ENCODE measurements around the gene RPL37A. TPM values are rescaled to one million over a fixed set of nuclear protein-coding genes. Genes with fewer than 3 reads are reported as not detected.

RPL37A gene
- total and polyA plus RNA-seq, 2 donors, result 2,774 to 5,486 TPM

DNA sequence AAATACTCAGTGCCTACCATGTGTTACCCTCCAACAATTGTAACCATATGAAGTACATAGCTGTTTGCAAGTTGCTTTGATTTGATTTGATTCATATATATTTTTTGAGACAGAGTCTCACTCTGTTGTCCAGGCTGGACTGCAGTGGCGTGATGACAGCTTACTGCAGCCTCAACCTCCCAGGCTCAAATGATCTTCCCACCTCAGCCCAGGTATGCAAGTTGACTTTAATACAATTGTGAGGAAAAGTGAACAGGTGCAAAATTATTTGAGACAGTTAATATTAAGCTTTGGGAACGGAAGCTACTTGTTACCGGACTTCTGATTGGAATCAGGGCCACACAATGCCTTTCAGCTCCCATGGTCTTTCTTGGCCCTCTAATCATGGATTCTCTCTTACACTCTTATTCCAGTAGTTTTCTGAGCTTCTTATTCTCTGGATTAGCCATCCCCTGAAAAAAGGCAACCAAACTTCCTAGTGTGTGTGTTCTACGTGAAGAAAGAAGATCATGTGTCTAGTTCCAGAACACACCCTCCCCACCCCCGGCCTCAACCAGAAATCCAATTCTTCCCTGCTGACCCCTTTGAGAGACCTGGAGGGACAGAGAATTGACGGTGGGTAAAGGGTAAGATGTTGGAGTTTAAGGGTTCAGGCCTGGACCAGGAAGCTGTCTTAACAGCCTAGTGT is 1.1 kb upstream of the RPL37A start:
- 77% methylated on average over 6 of the region's 6 CpGs for WGBS
- H3K4me3 ChIP-seq (ENCODE audit: low read depth, low read length), result peak overlapping the region; percentile 73
- no peak for DNase-seq (ENCODE audit: extremely low spot score)
- no peaks in the 10 kb centered on the region for H3K36me3 ChIP-seq (ENCODE audit: insufficient read depth)
- H3K27ac ChIP-seq (ENCODE audit: low read depth), result no peak overlapping the region
- H3K4me1 ChIP-seq (ENCODE audit: insufficient read depth), result no peaks in the 10 kb centered on the region

DNA sequence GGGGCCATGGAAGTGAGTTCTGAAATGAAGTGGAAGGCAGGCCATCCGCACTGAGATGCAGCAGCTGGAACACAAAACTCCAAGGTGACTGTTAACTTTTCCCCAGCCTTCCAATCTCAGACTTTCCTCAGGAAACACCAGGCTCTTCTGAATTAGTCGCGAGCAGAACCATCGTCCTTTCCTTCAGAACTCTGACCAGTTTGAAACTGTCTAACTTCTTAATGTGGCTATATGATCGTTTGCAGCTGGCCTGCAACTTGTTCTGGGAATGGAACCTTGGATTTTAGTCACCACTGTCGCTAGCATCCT is 620 bp upstream of the RPL37A start:
- WGBS, result 12% methylated on average over 6 of the region's 6 CpGs
- DNase-seq (ENCODE audit: extremely low spot score), result no peak

DNA sequence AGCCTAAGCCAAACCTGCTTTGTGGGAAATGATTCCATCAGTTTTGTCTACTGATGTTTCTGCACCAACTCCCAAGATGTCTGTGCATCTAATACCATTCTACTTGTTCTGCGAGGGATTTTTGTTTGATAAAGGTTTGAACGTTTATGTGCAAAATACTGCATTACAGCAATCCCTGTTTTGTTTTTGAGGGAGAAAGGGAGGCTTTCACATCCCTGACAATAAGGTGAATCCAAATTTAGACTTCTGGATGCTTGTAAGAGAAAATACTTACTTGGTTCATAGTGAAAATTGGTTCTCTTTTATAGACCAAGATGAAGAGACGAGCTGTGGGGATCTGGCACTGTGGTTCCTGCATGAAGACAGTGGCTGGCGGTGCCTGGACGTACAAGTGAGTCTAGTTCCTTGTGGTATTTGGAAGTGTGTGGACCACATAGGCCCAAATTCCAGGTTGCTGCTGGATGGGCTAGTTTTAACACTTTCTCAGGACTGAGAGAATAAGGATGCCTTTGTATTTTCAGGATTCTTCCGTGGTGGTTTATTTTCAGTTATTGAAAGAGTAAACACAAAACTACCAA is 1.1 kb downstream of the RPL37A start:
- WGBS, result 20% methylated on average over 6 of the region's 6 CpGs
- no peak for DNase-seq (ENCODE audit: extremely low spot score)
- Histone ChIP-seq H3K27ac (ENCODE audit: low read depth) (no peak overlapping the region), H3K4me3 (ENCODE audit: low read depth, low read length) (peak overlapping the region; percentile 73), H3K4me1 (ENCODE audit: insufficient read depth) (no peaks in the 10 kb centered on the region), H3K36me3 (ENCODE audit: insufficient read depth) (peaks cover 2% of the 10 kb centered on the region)

More for the DNA sequence above, 620 bp upstream of the RPL37A start:
- peaks cover 2% of the 10 kb centered on the region for H3K36me3 ChIP-seq (ENCODE audit: insufficient read depth)
- H3K4me3 ChIP-seq (ENCODE audit: low read depth, low read length), result peak overlapping the region; percentile 73
- no peaks in the 10 kb centered on the region for H3K4me1 ChIP-seq (ENCODE audit: insufficient read depth)
- H3K27ac ChIP-seq (ENCODE audit: low read depth), result no peak overlapping the region

DNA sequence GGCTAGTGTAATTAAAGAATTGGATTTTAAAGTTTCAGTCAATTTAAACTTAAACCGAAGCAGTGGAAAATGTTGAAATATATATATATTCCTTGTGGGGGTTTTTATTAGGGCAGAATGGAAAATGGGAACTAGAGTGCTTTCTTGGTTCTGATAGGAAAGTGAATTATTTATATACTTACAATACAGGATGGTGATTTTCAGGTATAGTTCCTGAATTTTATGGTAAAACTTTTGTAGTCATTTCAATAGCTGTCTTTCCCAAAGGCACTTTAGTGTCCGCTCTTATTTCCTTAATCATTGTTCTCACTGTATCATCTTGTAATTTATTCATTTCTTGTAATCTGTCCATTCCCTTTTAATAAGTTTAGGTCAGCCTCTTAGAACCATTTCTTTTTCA is 1.9 kb downstream of the RPL37A start:
- 96% methylated on average over 2 of the region's 2 CpGs for WGBS
- DNase-seq (ENCODE audit: extremely low spot score), result no peak
- Histone ChIP-seq H3K27ac (ENCODE audit: low read depth) (no peak overlapping the region), H3K4me1 (ENCODE audit: insufficient read depth) (no peaks in the 10 kb centered on the region), H3K36me3 (ENCODE audit: insufficient read depth) (peaks cover 2% of the 10 kb centered on the region), H3K4me3 (ENCODE audit: low read depth, low read length) (no peak overlapping the region)

DNA sequence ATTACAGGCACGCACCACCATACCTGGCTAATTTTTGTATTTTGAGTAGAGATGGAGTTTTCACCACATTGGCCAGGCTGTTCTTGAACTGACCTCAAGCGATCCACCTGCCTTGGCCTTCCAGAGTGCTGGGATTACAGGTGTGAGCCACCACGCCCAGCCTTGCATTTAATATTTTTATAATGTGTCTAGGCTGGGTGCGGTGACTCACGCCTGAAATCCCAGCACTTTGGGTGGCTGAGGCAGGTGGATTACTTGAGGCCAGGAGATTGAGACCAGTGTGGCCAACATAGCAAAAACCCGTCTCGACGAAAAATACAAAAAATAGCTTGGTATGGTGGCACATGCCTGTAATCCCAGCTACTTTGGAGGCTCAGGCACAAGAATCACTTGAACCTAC is 3.2 kb downstream of the RPL37A start:
- H3K27ac ChIP-seq (ENCODE audit: low read depth), result no peak overlapping the region
- no peak overlapping the region for H3K4me3 ChIP-seq (ENCODE audit: low read depth, low read length)
- H3K4me1 ChIP-seq (ENCODE audit: insufficient read depth), result no peaks in the 10 kb centered on the region
- 84% methylated on average over 8 of the region's 8 CpGs for WGBS
- H3K36me3 ChIP-seq (ENCODE audit: insufficient read depth), result peaks cover 2% of the 10 kb centered on the region
- DNase-seq (ENCODE audit: extremely low spot score), result no peak

DNA sequence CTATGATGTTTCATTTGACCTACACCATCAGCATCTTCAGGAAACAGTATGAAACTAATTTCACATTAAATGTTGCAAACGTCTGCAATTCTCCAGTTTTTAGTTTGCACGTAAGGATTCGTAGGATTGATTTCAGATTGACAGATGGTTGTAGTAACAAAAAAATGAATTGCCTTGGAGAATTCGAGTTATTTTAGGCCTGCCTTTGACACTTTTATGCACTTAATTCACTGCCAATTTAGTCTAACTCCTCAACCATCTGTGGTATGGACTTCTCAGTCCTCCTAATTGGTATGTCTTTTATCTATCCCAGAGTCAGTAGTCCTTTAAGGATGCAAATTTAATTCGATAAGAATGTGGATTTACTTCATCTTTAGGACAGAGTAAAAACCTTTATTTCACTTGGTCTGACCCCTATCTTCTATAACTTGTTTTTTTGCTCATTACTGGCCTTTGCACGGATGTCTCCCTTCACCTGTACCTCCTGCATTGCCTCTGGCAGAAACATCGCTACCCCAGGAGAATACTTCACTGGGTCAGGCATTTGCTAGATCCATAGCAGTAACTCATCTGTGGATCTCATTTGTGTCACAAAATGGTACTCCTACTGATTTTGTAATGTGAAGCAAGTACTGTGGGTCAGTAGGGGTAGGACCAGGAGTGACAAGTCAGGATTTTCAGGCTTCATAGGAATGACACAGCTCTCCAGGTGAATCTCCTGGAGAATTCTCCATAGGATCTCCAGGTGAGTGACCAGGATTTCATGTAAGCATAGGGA is 3.9 kb downstream of the RPL37A start:
- no peak for DNase-seq (ENCODE audit: extremely low spot score)
- WGBS, result 76% methylated on average over 7 of the region's 7 CpGs
- H3K27ac ChIP-seq (ENCODE audit: low read depth), result no peak overlapping the region
- peaks cover 2% of the 10 kb centered on the region for H3K36me3 ChIP-seq (ENCODE audit: insufficient read depth)
- H3K4me3 ChIP-seq (ENCODE audit: low read depth, low read length), result no peak overlapping the region
- no peaks in the 10 kb centered on the region for H3K4me1 ChIP-seq (ENCODE audit: insufficient read depth)

DNA sequence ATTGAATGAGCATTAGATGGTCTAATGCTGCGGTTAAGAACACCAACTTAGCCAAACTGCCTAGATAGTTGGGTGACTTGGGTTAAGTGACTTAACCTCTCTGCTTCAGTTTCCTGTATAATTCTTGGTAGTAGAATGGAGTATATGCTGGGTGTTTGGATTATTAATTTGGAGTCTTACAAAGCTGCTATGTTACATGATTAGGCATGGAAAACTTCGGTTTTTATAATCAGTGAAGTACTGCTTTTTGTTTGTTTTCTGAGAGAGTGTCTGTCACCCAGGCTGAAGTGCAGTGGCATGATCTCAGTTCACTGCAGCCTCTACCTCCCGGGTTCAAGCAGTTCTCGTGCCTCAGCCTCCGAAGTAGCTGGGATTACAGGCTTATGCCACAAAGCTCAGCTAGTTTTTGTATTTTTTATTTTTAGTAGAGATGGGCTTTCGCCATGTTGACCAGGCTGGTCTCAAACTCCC is 4.5 kb downstream of the RPL37A start:
- H3K4me1 ChIP-seq (ENCODE audit: insufficient read depth), result no peaks in the 10 kb centered on the region
- H3K4me3 ChIP-seq (ENCODE audit: low read depth, low read length), result no peak overlapping the region
- H3K36me3 ChIP-seq (ENCODE audit: insufficient read depth), result peaks cover 2% of the 10 kb centered on the region
- DNase-seq (ENCODE audit: extremely low spot score), result no peak
- no peak overlapping the region for H3K27ac ChIP-seq (ENCODE audit: low read depth)
- 87% methylated on average over 6 of the region's 6 CpGs for WGBS

DNA sequence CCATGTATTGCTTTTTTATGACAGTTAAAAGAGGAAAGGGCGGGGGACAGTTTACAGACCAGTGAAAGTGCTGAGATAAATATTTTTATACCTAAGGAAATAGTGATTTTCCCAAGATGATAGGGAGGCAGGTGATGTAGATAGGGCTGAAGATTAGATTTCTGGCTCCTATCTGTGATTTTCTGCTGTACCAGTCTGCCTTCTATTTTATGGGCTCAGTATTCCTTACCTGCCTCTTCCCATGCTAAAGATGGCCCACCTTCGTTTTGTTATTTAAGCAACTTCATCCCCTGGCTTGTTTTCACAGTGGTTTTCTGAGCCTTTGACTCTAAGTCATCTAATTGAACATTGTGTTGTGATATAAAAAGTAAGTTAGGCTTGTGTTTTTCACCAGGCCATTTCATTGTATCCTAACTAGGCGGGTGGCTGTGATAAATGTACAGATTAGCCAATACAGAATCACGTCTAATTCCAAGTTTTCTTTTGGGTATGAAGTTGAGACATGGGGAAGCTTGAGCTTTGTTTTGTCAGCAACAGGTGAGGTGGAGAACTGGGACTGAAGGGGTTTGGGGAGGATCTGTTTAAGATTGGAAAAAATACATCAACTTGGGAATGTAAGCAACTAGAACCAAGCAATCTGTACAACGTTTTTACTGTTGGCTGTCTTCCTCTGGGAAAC is 5.2 kb downstream of the RPL37A start:
- no peak for DNase-seq (ENCODE audit: extremely low spot score)
- no peak overlapping the region for H3K27ac ChIP-seq (ENCODE audit: low read depth)
- no peak overlapping the region for H3K4me3 ChIP-seq (ENCODE audit: low read depth, low read length)
- WGBS, result 63% methylated on average over 5 of the region's 5 CpGs
- no peaks in the 10 kb centered on the region for H3K4me1 ChIP-seq (ENCODE audit: insufficient read depth)
- H3K36me3 ChIP-seq (ENCODE audit: insufficient read depth), result peaks cover 2% of the 10 kb centered on the region

DNA sequence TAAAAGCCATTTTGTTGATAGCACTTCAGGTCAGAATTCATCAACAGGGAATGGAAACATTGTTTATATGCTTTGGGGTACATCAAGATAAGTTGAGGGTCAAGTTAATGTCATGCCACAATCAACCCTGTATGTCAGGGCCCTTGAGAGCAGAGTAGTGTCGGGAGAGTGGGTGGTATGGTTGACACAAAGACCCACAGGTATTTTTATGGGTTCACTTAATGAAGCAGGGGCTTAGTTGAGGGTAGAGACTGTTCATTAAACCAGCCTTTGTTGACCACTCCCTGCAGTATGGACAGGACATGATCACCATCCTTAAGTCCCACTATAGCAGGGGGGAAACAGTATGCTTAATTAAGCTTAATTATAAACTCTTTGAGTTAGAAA is 5.7 kb downstream of the RPL37A start:
- DNase-seq (ENCODE audit: extremely low spot score), result no peak
- Histone ChIP-seq H3K4me1 (ENCODE audit: insufficient read depth) (no peaks in the 10 kb centered on the region), H3K4me3 (ENCODE audit: low read depth, low read length) (no peak overlapping the region), H3K27ac (ENCODE audit: low read depth) (no peak overlapping the region), H3K36me3 (ENCODE audit: insufficient read depth) (peaks cover 2% of the 10 kb centered on the region)
- WGBS, result 39% methylated on average over 1 of the region's 1 CpG

DNA sequence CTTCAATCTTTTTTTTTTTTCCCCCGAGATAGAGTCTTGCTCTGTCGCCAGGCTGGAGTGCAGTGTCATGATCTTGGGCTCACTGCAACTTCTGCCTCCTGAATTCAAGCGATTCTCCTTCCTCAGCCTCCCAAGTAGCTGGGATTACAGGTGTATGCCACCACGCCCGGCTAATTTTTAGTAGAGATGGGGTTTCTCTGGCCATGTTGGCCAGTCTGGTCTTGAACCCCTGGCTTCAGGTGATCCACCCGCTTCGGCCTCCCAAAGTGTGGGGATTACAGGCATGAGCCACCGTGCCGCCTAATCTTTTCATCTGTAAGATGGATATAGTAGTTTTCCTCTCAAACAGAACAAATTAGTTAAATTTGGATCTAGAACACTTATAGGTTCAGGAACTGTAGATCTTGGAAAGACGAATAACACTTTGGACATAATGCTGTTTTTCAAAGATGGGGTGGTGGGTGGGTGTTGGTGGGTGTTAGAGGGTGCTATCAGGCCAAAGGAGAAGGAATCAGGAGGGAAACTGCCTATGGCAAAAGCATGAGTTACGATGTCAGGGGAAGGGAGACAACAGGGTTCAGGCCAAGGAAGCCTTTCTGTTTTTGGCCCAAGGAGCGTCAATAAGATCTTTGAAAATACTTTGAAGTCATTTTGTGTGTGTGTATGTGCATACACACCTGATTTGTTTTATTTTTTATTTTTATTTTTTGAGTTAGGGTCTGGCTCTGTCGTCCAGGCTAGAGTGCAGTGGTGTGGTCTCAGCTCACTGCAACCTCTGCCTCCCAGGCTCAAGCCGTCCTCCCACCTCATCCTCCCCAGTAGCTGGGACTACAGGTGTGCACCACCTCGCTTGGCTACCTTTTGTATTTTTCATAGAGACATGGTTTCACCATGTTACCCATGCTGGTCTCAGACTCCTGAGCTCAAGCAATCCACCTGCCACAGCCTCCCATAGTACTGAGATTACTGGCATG is 6.8 kb downstream of the RPL37A start:
- DNase-seq (ENCODE audit: extremely low spot score), result no peak
- no peak overlapping the region for H3K4me3 ChIP-seq (ENCODE audit: low read depth, low read length)
- no peak overlapping the region for H3K27ac ChIP-seq (ENCODE audit: low read depth)
- no peaks in the 10 kb centered on the region for H3K4me1 ChIP-seq (ENCODE audit: insufficient read depth)
- whole genome bisulfite sequencing, result 95% methylated on average over 15 of the region's 15 CpGs
- peaks cover 2% of the 10 kb centered on the region for H3K36me3 ChIP-seq (ENCODE audit: insufficient read depth)

DNA sequence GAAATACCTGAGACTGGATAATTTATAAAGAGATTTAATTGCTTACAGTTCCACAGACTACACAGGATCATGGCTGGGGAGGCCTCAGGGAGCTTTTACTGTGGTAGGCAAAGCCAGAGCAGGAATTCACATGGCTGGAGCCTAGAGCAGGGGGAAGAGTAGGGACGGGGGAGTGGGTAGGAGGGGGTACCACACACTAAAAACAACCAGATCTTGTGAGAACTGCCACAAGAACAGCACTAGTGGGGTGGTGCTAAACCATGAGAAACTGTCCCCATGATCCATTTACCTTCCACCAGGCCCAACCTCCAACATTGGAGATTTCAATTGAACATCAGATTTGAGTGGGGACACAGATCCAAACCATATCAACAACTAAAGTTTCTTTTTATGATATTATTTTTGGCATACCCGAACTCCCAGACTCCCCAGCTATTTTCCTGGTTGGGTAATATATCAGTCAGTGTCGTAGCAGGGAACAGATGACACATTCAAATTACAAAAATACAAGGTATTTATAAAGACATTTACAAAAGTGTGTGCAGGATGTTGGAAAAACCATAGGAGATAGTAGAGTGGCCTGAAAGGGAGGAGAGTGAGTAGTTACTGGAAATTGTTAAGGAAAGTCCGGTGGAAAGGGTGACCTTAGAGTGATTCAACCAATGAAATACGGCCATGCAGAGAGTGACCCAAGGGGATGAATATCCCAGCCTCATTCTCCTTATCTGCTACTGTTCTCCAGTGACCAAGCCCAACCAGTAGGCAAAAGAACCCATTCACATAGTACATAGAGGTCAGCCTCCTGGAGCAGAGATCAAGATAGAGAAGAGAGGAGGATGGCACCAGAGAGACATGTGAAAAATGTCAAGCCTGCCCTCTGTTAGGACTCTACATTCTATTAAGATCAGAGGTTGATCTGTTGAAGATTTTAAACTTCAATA is 8.8 kb downstream of the RPL37A start:
- Histone ChIP-seq H3K4me1 (ENCODE audit: insufficient read depth) (no peaks in the 10 kb centered on the region), H3K4me3 (ENCODE audit: low read depth, low read length) (no peak overlapping the region), H3K36me3 (ENCODE audit: insufficient read depth) (peaks cover 2% of the 10 kb centered on the region), H3K27ac (ENCODE audit: low read depth) (no peak overlapping the region)
- DNase-seq (ENCODE audit: extremely low spot score), result no peak
- 88% methylated on average over 5 of the region's 5 CpGs for WGBS

DNA sequence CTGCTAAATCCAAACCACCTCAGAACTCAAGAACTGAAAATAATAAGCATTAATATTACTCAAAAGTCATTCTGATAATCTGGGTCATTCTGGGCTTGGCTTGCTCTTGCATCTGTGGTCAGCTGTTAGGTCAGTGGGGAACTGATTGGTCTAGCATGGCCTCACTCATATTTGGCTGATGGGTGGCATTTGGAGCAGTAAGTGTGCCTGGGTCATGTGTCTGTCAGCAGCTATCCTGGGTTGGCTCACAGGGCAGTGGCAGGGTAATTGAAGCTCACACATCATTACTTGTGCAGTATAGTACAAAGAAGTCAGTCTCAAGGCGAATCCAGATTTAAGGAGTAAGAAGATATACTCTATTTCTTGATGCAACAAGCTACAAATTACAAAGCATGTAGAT is 9.6 kb downstream of the RPL37A start:
- DNase-seq (ENCODE audit: extremely low spot score), result no peak
- Histone ChIP-seq H3K4me1 (ENCODE audit: insufficient read depth) (no peaks in the 10 kb centered on the region), H3K36me3 (ENCODE audit: insufficient read depth) (no peaks in the 10 kb centered on the region), H3K27ac (ENCODE audit: low read depth) (no peak overlapping the region), H3K4me3 (ENCODE audit: low read depth, low read length) (no peak overlapping the region)
- 96% methylated on average over 1 of the region's 1 CpG for WGBS
